ENCODE measurements around the gene SAFB2. TPM values are rescaled to one million over a fixed set of nuclear protein-coding genes. Genes with fewer than 3 reads are reported as not detected.

The SAFB2 gene
- total RNA-seq, 1 experiment from 2014 or later = 76.1 TPM

GRCh38 chr19:5563935-5564612 is 58.5 kb downstream of the SAFB2 start:
- WGBS (ENCODE audit: extremely low coverage, insufficient read length, low lambda C conversion rate) = no CpG with 5 or more reads among the region's 14 CpGs
- no peak for DNase-seq
- H4K20me1 ChIP-seq (ENCODE audit: control insufficient read depth, insufficient read depth, insufficient read length) = peaks cover 3% of the 10 kb centered on the region
- no peaks in the 10 kb centered on the region for H3K79me1 ChIP-seq (ENCODE audit: insufficient read depth, low read depth, low read length, poor library complexity, severe bottlenecking)
- no peak overlapping the region for H4K5ac ChIP-seq (ENCODE audit: insufficient read length, low read depth, low read length)
- peaks cover 15% of the 10 kb centered on the region; the same call in 1 of the 2 replicates for H3K27me3 ChIP-seq (ENCODE audit: insufficient read depth, low read length)
- no peak overlapping the region for H3T11ph ChIP-seq (ENCODE audit: low read length)
- no peak overlapping the region for H2BK20ac ChIP-seq (ENCODE audit: low read depth, low read length, poor library complexity, severe bottlenecking)
- no peaks in the 10 kb centered on the region for H3K9me3 ChIP-seq (ENCODE audit: control insufficient read depth, low read depth, low read length)
- H4K8ac ChIP-seq (replicated peaks; ENCODE audit: insufficient read length, low read depth, low read length) = no peak overlapping the region
- Mint-ChIP-seq H3K4me1 (peaks cover 10 to 16% of the 10 kb centered on the region in 2 experiments), H3K27ac (peak overlapping the region in 1 of 3 experiments; percentile 63; a peak in 1 of 7 replicates), H3K9me3 (peaks cover 9 to 10% of the 10 kb centered on the region in 2 experiments), H3K36me3 (ENCODE audit: insufficient read depth in 1 of 3, low read depth in 3 of 3) (peaks cover 0 to 9% (median 4%) of the 10 kb centered on the region in 3 experiments; a peak in 1 of 7 replicates), H3K4me3 (no peak overlapping the region), H3K27me3 (ENCODE audit: low read depth) (peaks cover 40% of the 10 kb centered on the region)
- H3K23ac ChIP-seq (ENCODE audit: insufficient read length, low read depth, low read length) = no peak overlapping the region
- H3K79me2 ChIP-seq (ENCODE audit: insufficient read depth, low read length) = no peaks in the 10 kb centered on the region
- no peak overlapping the region for H2AFZ ChIP-seq (ENCODE audit: low read length)
- H3K9ac ChIP-seq (ENCODE audit: extremely low read depth, insufficient read length, low read length) = no peak overlapping the region
- H4K91ac ChIP-seq (ENCODE audit: insufficient read length, low read depth, low read length) = no peak overlapping the region
- no peak overlapping the region for H3K4me2 ChIP-seq (ENCODE audit: insufficient read depth, insufficient read length, low read length)
- no peak overlapping the region for H3K18ac ChIP-seq (ENCODE audit: insufficient read length, low read depth, low read length)
- no peak overlapping the region for H2AK5ac ChIP-seq (ENCODE audit: insufficient read length, low read length)
- H3K4ac ChIP-seq (ENCODE audit: low read depth, low read length) = no peak overlapping the region
- H3K56ac ChIP-seq (ENCODE audit: insufficient read length, low read depth, low read length) = no peak overlapping the region
- H3K23me2 ChIP-seq (ENCODE audit: insufficient read length, low read depth, low read length, poor library complexity, severe bottlenecking) = no peaks in the 10 kb centered on the region
- H2BK12ac ChIP-seq (ENCODE audit: insufficient read length, low read depth, low read length) = no peak overlapping the region
- H3K14ac ChIP-seq (ENCODE audit: insufficient read depth, low read length) = no peak overlapping the region
- TF ChIP-seq, protein P1, sequence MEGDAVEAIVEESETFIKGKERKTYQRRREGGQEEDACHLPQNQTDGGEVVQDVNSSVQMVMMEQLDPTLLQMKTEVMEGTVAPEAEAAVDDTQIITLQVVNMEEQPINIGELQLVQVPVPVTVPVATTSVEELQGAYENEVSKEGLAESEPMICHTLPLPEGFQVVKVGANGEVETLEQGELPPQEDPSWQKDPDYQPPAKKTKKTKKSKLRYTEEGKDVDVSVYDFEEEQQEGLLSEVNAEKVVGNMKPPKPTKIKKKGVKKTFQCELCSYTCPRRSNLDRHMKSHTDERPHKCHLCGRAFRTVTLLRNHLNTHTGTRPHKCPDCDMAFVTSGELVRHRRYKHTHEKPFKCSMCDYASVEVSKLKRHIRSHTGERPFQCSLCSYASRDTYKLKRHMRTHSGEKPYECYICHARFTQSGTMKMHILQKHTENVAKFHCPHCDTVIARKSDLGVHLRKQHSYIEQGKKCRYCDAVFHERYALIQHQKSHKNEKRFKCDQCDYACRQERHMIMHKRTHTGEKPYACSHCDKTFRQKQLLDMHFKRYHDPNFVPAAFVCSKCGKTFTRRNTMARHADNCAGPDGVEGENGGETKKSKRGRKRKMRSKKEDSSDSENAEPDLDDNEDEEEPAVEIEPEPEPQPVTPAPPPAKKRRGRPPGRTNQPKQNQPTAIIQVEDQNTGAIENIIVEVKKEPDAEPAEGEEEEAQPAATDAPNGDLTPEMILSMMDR (conservative IDR thresholded peaks at IDR 0.05) = no peak
- H2BK15ac ChIP-seq (ENCODE audit: low read depth, low read length) = no peak overlapping the region
- no peak overlapping the region for H2BK5ac ChIP-seq (ENCODE audit: insufficient read length, low read length)
- no peak overlapping the region for H2BK120ac ChIP-seq (ENCODE audit: low read depth, low read length, poor library complexity, severe bottlenecking)
- H3K4me1 ChIP-seq (ENCODE audit: insufficient read depth, low read length) = no peaks in the 10 kb centered on the region; the same call in 1 of the 2 replicates
- H3K27ac ChIP-seq (ENCODE audit: insufficient read length, low read depth, low read length) = no peak overlapping the region
